ENCODE data around the gene MARCHF10. TPM values are rescaled to one million over a fixed set of nuclear protein-coding genes. Genes with fewer than 3 reads are reported as not detected.

MARCHF10 gene
- total RNA-seq, 1 donor: under 0.01 TPM

DNA sequence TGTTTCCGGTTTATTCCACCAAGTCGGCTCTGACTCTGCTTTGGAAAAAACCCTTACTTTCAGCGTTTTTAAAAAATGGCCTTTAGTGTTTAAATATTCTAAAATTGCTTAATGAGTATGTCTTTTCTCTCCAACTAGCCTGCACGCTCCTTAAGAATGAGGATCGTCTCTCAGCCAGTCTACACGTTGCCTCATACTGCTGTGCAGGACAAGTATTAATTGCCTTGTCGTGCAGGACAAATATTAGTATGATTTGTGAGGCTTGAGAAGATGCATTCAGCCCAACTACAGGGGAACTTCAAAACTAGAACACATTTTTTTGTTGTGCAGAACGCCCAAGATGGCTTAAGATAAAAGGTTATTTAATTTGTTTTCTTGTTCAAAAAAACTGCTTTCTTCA is 61.2 kb downstream of the MARCHF10 start:
- no peak overlapping the region for H3K4me3 ChIP-seq (ENCODE audit: low read depth, low read length)
- peak; percentile 65 for DNase-seq (ENCODE audit: low read depth)
- TF ChIP-seq, protein P1, sequence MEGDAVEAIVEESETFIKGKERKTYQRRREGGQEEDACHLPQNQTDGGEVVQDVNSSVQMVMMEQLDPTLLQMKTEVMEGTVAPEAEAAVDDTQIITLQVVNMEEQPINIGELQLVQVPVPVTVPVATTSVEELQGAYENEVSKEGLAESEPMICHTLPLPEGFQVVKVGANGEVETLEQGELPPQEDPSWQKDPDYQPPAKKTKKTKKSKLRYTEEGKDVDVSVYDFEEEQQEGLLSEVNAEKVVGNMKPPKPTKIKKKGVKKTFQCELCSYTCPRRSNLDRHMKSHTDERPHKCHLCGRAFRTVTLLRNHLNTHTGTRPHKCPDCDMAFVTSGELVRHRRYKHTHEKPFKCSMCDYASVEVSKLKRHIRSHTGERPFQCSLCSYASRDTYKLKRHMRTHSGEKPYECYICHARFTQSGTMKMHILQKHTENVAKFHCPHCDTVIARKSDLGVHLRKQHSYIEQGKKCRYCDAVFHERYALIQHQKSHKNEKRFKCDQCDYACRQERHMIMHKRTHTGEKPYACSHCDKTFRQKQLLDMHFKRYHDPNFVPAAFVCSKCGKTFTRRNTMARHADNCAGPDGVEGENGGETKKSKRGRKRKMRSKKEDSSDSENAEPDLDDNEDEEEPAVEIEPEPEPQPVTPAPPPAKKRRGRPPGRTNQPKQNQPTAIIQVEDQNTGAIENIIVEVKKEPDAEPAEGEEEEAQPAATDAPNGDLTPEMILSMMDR (IDR thresholded peaks at IDR 0.05; ENCODE audit: insufficient read depth, low read depth, low read length): no peak

DNA sequence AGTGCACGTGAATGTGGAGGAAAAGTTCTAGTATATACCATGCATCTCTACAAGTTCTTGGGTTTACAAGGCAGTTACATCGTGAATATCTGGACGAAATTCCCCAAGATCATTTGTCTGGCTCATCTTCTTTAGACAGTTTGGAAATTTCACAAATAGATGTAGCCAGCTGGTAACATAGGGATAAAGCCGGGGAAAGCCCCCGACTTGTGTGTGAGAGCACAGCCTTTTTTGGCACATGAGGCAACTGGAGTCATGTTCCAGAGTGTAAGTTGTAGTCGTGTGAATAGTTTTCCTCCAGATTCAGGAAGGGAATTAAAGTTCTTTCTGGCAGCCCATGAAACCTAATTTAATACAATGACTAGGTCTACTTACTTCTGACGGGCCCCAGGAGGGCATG is 62.3 kb downstream of the MARCHF10 start:
- H3K4me3 ChIP-seq (ENCODE audit: low read depth, low read length): no peak overlapping the region
- DNase-seq (ENCODE audit: low read depth): no peak
- TF ChIP-seq, protein P1 (IDR thresholded peaks at IDR 0.05; ENCODE audit: insufficient read depth, low read depth, low read length): no peak

DNA sequence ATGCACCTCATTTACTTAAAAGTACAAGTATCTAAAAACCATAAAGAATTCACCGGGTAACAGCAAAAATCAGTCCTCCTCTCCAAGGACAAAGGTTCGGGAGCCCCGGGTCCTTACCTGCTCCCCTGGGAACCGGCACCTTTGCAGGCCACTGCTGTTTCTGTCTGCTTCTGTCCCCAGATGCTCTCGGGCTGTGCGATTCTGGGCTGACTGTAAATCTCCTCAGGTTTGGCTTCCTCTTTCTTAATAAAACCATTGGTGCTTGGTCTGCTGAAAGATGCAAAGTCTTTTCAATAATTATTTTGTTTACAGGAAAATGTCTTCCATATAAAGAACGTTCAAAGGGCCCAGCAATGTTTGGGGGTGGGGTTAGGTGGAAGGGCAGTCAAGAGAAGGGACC is 63.9 kb downstream of the MARCHF10 start:
- H3K4me3 ChIP-seq (ENCODE audit: low read depth, low read length): no peak overlapping the region
- TF ChIP-seq, protein P1 (IDR thresholded peaks at IDR 0.05; ENCODE audit: insufficient read depth, low read depth, low read length): no peak
- no peak for DNase-seq (ENCODE audit: low read depth)

DNA sequence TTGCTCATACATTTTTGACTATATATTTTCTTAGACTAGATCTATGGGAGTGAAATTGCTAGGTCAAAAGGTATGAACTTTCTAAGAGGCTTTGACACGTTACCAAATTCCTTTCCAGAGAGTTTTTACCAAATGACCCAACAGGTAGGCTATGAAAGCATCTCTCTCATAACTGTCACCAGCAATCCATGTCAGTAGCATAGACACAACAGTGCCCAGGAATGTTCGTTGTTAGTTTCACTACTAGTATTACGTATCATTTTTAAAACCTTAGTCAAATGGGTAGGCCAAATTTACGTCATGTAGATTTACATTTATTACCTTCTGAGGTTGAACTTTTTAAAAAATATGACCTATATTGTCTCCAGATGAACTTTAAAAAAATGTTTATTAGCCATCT is 66.8 kb downstream of the MARCHF10 start:
- TF ChIP-seq, protein P1 (IDR thresholded peaks at IDR 0.05; ENCODE audit: insufficient read depth, low read depth, low read length): no peak
- no peak for DNase-seq (ENCODE audit: low read depth)
- H3K4me3 ChIP-seq (ENCODE audit: low read depth, low read length): no peak overlapping the region

DNA sequence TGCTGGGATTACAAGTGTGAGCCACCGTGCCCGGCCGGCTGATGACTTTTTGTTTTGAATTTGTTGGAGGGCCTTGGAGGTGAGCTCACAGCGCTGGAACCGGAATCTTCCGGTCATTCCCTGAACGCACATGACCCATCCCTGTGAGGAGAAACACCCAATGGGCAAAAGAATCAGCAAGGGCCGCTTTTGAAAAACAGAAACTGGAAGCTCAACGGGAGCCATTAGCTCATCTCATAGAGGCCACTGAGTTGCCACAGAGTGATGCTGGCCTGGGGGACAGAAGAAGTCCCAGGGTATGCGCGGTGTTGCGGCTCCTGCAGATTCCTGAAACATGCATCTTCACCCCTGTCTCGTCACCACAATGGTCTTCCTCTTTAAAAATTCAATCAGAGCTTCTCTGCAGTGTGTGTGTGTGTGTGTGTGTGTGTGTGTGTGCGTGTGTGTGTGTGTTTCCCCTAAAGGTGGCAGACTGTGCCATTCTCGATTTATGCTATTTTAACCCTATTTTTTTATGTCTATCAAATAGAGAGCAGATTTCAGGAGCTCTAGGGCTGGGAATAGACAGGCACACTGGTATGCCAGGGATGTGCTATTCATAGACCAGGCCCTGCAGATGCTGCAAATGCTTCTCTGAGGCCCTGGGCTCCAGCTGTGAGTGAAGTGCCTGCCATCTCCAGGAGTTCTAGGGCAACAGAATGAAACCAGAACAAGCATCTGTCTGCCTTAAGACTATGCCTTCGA is 68.3 kb downstream of the MARCHF10 start:
- H3K4me3 ChIP-seq (ENCODE audit: low read depth, low read length): no peak overlapping the region
- TF ChIP-seq, protein P1 (IDR thresholded peaks at IDR 0.05; ENCODE audit: insufficient read depth, low read depth, low read length): no peak
- DNase-seq (ENCODE audit: low read depth): no peak

DNA sequence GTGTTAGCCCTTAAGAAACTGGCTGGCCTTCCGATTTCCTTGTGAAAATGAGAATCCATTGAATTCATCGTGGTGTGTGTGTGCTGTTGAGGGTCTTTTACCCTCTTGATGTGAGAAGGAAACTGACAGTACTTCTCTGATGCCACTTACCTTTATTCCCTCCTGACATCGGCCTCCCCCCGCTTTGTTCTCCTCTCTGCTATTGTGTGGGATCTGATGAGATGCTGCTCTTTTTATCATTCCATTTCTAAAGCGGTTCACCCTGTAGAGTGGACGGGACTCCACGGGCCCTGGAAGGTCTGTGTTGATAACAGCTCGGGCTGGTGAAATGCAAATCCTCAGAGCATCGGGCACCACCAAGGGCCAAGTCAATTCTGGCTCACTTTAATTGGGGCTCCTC is 69.8 kb downstream of the MARCHF10 start:
- TF ChIP-seq, protein P1 (IDR thresholded peaks at IDR 0.05; ENCODE audit: insufficient read depth, low read depth, low read length): no peak
- no peak for DNase-seq (ENCODE audit: low read depth)
- no peak overlapping the region for H3K4me3 ChIP-seq (ENCODE audit: low read depth, low read length)

DNA sequence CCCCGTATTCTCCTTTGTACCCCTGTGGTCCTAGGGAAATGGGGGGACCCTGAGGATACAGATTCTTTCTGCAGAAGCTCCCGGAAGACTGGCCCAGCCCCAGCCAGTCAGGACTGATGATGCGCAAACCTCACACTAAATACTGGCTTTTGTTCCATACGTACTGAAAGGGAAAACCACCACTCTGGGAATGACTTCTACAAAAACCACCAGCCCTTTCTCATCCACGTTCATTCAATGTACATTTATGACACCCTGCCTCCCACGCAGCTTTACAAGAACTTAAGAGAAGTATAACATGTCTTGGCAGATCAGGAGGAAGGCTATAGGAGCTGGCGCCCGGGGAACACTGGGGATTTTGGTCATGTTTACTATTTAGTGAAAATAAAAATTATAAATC is 70.6 kb downstream of the MARCHF10 start:
- DNase-seq (ENCODE audit: low read depth): no peak
- TF ChIP-seq, protein P1 (IDR thresholded peaks at IDR 0.05; ENCODE audit: insufficient read depth, low read depth, low read length): no peak
- H3K4me3 ChIP-seq (ENCODE audit: low read depth, low read length): no peak overlapping the region

Measured in fibroblast of villous mesenchyme (primary cell).